Measurements from ENCODE around the gene FAM168A. TPM values are rescaled to one million over a fixed set of nuclear protein-coding genes. Genes with fewer than 3 reads are reported as not detected.

Gene FAM168A
- total and polyA plus RNA-seq, 4 donors, result 5.5 to 52.0 (median 25.5) TPM

DNA sequence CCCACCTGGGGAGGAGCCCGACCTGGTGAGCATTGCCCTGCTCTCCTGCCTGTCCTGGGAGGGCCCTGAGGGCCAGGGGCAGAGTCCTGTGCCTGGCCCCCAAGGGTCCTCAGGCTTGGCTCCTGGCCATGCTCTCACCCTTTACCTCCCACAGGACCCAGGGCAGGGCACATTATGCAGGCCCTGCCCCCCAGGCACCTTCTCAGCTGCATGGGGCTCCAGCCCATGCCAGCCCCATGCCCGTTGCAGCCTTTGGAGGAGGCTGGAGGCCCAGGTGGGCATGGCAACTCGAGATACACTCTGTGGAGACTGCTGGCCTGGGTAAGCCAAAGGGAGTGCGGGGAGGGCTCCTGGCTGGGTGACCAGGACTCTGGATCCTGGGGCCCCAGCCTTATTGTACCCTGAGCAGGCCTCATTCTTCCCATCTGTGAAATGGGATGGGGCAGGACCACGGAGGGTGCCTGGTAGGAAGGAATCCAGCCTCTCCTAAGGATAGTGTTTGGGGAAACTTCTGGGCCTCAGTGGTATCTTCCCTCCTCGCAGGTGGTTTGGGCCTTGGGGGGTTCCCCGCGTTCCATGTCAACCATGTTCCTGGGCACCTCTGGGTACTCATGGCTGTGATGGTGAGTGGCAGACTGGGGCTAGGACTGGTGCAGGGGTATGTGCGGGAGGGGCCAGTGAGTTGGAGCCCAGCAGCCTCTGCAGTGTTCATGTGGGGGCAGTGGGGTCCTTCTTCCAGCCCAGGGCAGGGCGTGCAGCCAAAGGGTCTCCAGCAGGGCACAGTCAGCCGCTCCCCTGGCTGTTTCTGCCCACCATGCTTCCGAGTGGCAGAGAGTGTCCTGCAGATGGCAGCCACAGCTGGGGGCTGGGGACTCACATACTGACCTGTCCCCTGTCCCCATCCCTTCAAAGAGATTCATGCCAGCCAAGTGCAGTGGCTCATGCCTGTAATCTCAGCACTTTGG is 207.0 kb downstream of the FAM168A start:
- Histone ChIP-seq H3K4me1 (ENCODE audit: control insufficient read depth in 1 of 2, insufficient read depth in 2 of 2, low read length in 2 of 2) (no peaks in the 10 kb centered on the region), H3K36me3 (ENCODE audit: control insufficient read depth in 1 of 2, insufficient read depth in 2 of 2, low read length in 1 of 2) (no peaks in the 10 kb centered on the region), H3K4me3 (ENCODE audit: low read length in 2 of 2) (no peak overlapping the region), H3K27ac (ENCODE audit: low read depth in 1 of 2, low read length in 2 of 2) (no peak overlapping the region), H3K9me3 (ENCODE audit: control insufficient read depth, low read length) (no peaks in the 10 kb centered on the region), H3K27me3 (ENCODE audit: control insufficient read depth in 1 of 2, insufficient read depth in 2 of 2, low read length in 1 of 2) (no peaks in the 10 kb centered on the region)
- intact Hi-C loops (cut with DNase I), result loop anchor here (5.0 to 10.0 kb wide), 4 partner anchors 39 to 176 kb away; partner anchors contain the start of genes ARHGEF17 (in 1 of the 2) and P2RY2 (in 1 of the 2)
- peak; percentile 38 to 55 for DNase-seq
- ATAC-seq (ENCODE audit: low FRiP score), result no peak
- WGBS, 2 donors, result 93 to 94% methylated on average over 12 of the region's 12 CpGs

DNA sequence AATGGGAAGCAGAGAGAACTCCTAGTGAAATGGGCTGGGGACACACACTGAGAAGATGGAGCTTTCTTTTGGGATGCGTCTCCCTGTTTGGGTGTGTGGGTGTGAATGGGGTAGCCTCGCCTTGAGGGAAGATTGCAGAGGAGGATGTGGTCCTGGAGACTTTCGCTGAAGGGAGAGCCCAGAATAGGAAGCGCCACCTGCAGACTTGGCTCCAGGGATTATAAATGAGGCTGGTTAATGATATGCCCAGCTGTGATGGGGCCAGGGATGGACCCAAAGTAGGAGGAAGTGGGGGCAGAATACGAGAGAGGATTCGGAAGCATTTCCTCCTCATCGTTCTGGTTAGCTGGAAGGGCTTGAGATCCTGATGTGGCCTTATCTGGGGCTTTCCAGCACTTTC is 208.0 kb downstream of the FAM168A start:
- Histone ChIP-seq H3K9me3 (ENCODE audit: control insufficient read depth, low read length) (no peaks in the 10 kb centered on the region), H3K4me3 (ENCODE audit: low read length in 2 of 2) (no peak overlapping the region), H3K27ac (ENCODE audit: low read depth in 1 of 2, low read length in 2 of 2) (no peak overlapping the region), H3K4me1 (ENCODE audit: control insufficient read depth in 1 of 2, insufficient read depth in 2 of 2, low read length in 2 of 2) (no peaks in the 10 kb centered on the region), H3K36me3 (ENCODE audit: control insufficient read depth in 1 of 2, insufficient read depth in 2 of 2, low read length in 1 of 2) (no peaks in the 10 kb centered on the region), H3K27me3 (ENCODE audit: control insufficient read depth in 1 of 2, insufficient read depth in 2 of 2, low read length in 1 of 2) (no peaks in the 10 kb centered on the region)
- DNase-seq (peak in 1 of 2 donors; percentile 17), ATAC-seq (ENCODE audit: low FRiP score) (no peak)
- intact Hi-C loops (cut with DNase I), result loop anchor here (5.0 to 10.0 kb wide), 4 partner anchors 38 to 175 kb away; partner anchors contain the start of genes ARHGEF17 (in 1 of the 2) and P2RY2 (in 1 of the 2)
- WGBS, 2 donors, result 93 to 95% methylated on average over 7 of the region's 7 CpGs

DNA sequence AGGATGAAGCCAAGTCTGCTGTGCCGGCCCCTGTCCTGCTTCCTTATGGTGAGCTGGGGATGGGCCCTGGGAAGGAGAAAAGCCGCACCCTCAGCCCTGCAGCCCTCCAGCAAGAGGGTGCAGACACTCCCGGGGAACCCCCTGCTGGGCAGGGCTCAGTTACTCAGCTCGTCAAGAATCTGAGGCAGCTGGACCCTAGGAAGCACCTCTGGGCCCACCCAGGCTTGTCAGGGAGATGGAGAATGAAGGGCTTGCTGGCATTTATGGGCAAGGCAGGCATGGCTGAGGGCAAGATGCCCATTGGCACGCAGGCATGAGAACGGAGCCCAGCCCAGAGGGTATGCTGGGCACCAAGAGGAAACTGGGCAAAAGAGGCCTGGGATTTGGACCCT is 208.8 kb downstream of the FAM168A start:
- no peaks in the 10 kb centered on the region for H3K27me3 ChIP-seq (ENCODE audit: control insufficient read depth in 1 of 2, insufficient read depth in 2 of 2, low read length in 1 of 2)
- no peaks in the 10 kb centered on the region for H3K36me3 ChIP-seq (ENCODE audit: control insufficient read depth in 1 of 2, insufficient read depth in 2 of 2, low read length in 1 of 2)
- no peak for ATAC-seq (ENCODE audit: low FRiP score)
- no peaks in the 10 kb centered on the region for H3K4me1 ChIP-seq (ENCODE audit: control insufficient read depth in 1 of 2, insufficient read depth in 2 of 2, low read length in 2 of 2)
- H3K27ac ChIP-seq (ENCODE audit: low read depth in 1 of 2, low read length in 2 of 2), result no peak overlapping the region
- intact Hi-C loops (cut with DNase I), result no loop called here
- 84 to 89% methylated on average over 6 of the region's 6 CpGs for WGBS, 2 donors
- no peaks in the 10 kb centered on the region for H3K9me3 ChIP-seq (ENCODE audit: control insufficient read depth, low read length)
- no peak overlapping the region for H3K4me3 ChIP-seq (ENCODE audit: low read length in 2 of 2)
- DNase-seq, result no peak

DNA sequence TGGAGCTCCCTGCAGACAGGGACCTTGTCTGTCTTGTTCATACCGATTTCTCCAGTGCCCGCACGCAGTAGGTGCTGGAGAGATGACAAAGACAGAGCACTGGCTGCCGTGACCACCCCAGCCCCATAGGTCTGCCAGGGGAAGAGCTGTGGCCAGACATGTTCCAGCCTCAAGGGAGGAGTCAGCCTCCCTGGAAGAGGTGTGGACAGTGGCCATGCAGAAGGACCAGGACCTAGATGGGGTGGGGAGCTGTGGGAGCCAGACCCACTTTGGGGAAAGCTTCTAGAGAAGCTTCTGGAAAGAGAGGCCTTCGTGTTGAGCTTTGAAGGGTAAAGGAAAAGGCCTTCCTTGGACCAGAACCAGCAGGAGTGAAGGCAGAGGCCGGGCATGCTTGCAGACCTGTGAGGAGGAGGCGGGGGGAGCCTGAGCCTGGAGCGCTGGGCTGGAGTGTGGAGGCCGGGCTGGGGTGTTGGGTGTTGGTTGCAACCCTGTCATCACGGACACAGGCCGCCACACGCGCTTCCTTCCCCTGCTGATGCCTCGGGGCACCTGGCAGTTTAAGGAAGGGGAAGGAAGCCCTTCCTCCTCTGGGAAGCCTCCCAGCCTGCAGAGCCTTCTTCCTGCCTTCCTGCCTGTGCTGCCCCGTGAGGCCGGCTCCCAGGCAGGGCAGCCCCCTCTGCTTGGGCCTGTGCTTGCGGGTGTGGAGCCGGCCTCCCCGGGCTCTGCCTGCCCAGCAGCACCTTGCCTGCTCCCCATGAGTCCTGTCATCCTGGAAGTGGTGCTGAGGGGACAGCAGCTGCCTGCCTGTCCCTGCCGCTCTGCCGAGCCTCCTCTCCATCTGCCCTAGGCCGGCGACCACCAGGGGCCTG is 209.4 kb downstream of the FAM168A start:
- Histone ChIP-seq H3K4me1 (ENCODE audit: control insufficient read depth in 1 of 2, insufficient read depth in 2 of 2, low read length in 2 of 2) (no peaks in the 10 kb centered on the region), H3K27me3 (ENCODE audit: control insufficient read depth in 1 of 2, insufficient read depth in 2 of 2, low read length in 1 of 2) (no peaks in the 10 kb centered on the region), H3K27ac (ENCODE audit: low read depth in 1 of 2, low read length in 2 of 2) (no peak overlapping the region), H3K4me3 (ENCODE audit: low read length in 2 of 2) (no peak overlapping the region), H3K9me3 (ENCODE audit: control insufficient read depth, low read length) (no peaks in the 10 kb centered on the region), H3K36me3 (ENCODE audit: control insufficient read depth in 1 of 2, insufficient read depth in 2 of 2, low read length in 1 of 2) (no peaks in the 10 kb centered on the region)
- ATAC-seq (ENCODE audit: low FRiP score) (no peak), DNase-seq (peak in 1 of 2 donors; percentile 86)
- intact Hi-C loops (cut with DNase I), result no loop called here
- WGBS, 2 donors, result 89 to 90% methylated on average over 18 to 23 of the region's 23 CpGs

DNA sequence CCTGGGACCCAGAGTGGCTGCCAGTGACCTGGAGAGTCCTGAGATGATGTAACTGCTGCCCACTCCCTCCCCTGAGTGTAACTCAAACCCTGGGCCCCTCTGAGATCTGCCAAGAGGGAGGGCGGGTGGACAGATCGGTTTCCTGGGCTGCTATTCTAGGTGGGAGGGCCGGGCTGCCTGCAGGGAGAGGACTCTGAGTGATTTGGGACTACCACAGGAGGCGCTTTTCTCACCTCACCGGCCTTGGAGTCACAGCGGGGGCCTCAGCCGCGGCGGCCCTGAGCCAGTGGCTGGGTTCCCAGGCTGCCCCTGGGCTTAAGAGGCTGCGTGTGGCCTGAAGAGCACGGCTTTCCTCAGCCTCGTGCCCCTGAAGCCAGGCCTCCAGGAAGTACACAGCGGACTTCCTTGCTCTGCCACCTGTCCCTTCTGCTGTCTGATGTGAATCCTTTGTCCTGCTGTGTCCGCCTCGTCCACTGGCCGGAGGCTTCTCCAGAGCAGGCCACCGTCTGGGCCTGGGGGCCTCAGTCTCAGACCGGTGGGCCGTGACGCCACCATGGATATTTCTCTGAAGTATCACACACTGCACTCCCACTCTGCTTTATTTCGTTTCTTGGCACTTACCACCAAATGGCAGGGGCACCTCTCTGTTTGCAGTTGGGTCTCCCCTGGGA is 210.2 kb downstream of the FAM168A start:
- H3K27me3 ChIP-seq (ENCODE audit: control insufficient read depth in 1 of 2, insufficient read depth in 2 of 2, low read length in 1 of 2), result no peaks in the 10 kb centered on the region
- WGBS, 2 donors, result 85 to 88% methylated on average over 21 of the region's 21 CpGs
- H3K27ac ChIP-seq (ENCODE audit: low read depth in 1 of 2, low read length in 2 of 2), result no peak overlapping the region

DNA sequence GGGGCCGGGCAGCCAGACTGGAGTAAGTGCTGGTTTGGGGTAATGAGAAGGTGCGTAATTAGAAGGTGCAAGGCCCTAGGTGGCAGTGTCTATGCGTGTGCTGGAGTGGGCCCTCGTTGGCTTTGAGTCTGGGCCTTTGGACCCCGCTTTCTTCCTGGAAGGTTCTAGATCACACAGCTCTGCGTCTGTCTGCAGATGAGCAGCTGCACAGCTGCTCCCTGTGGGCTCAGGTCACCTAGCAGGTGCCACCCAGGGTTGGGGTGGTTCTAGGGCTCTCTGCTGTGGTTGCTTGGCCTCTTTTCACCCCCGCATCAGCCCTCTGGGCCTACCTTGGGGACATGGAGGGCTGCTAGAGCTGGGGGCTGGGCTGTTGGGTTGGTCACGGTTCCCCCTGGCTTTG is 211.4 kb downstream of the FAM168A start:
- intact Hi-C loops (cut with DNase I), result no loop called here
- H3K27ac ChIP-seq (ENCODE audit: low read depth in 1 of 2, low read length in 2 of 2), result no peak overlapping the region
- H3K9me3 ChIP-seq (ENCODE audit: control insufficient read depth, low read length), result no peaks in the 10 kb centered on the region
- DNase-seq (no peak), ATAC-seq (ENCODE audit: low FRiP score) (no peak)
- WGBS, 2 donors, result 93 to 97% methylated on average over 8 of the region's 8 CpGs
- H3K4me1 ChIP-seq (ENCODE audit: control insufficient read depth in 1 of 2, insufficient read depth in 2 of 2, low read length in 2 of 2), result no peaks in the 10 kb centered on the region
- H3K4me3 ChIP-seq (ENCODE audit: low read length in 2 of 2), result no peak overlapping the region
- no peaks in the 10 kb centered on the region for H3K27me3 ChIP-seq (ENCODE audit: control insufficient read depth in 1 of 2, insufficient read depth in 2 of 2, low read length in 1 of 2)
- no peaks in the 10 kb centered on the region for H3K36me3 ChIP-seq (ENCODE audit: control insufficient read depth in 1 of 2, insufficient read depth in 2 of 2, low read length in 1 of 2)

More for the DNA sequence above, 210.2 kb downstream of the FAM168A start:
- no peak for ATAC-seq (ENCODE audit: low FRiP score)
- no peak overlapping the region for H3K4me3 ChIP-seq (ENCODE audit: low read length in 2 of 2)
- no peaks in the 10 kb centered on the region for H3K36me3 ChIP-seq (ENCODE audit: control insufficient read depth in 1 of 2, insufficient read depth in 2 of 2, low read length in 1 of 2)
- no peaks in the 10 kb centered on the region for H3K9me3 ChIP-seq (ENCODE audit: control insufficient read depth, low read length)
- no peak for DNase-seq
- no peaks in the 10 kb centered on the region for H3K4me1 ChIP-seq (ENCODE audit: control insufficient read depth in 1 of 2, insufficient read depth in 2 of 2, low read length in 2 of 2)
- intact Hi-C loops (cut with DNase I), result no loop called here

DNA sequence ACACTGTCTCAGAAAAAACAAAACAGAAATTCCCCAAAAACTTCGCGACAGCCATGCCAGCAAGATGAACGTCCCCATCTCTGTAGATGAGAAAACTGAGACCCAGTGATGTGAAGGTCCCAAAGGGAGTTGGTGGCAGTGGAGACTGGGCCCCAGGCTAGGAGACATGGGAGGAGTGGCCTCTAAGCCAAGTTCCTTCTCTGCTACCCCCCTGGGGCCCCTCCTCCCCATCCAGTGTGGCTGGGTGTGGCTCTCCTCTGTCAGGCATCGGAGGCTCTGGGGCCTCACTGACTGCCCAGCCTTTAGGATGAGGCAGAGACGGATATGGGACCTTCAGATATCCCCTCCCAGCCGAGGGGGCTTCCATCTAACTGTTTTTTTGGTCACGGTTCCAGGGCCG is 211.9 kb downstream of the FAM168A start:
- H3K27ac ChIP-seq (ENCODE audit: low read depth in 1 of 2, low read length in 2 of 2), result no peak overlapping the region
- DNase-seq, result peak in 1 of 2 donors; percentile 81
- ATAC-seq (ENCODE audit: low FRiP score), result no peak
- no peaks in the 10 kb centered on the region for H3K27me3 ChIP-seq (ENCODE audit: control insufficient read depth in 1 of 2, insufficient read depth in 2 of 2, low read length in 1 of 2)
- intact Hi-C loops (cut with DNase I), result no loop called here
- H3K4me1 ChIP-seq (ENCODE audit: control insufficient read depth in 1 of 2, insufficient read depth in 2 of 2, low read length in 2 of 2), result no peaks in the 10 kb centered on the region
- 91 to 92% methylated on average over 8 of the region's 8 CpGs for WGBS, 2 donors
- no peaks in the 10 kb centered on the region for H3K36me3 ChIP-seq (ENCODE audit: control insufficient read depth in 1 of 2, insufficient read depth in 2 of 2, low read length in 1 of 2)
- no peaks in the 10 kb centered on the region for H3K9me3 ChIP-seq (ENCODE audit: control insufficient read depth, low read length)
- no peak overlapping the region for H3K4me3 ChIP-seq (ENCODE audit: low read length in 2 of 2)

All from aorta (tissue), 5 donors.